GM13976 (cell line): Measurements from ENCODE around the gene GGT1.
"Not testable (repeated sequence)": the region's sequence is repeated elsewhere in the genome, so short reads cannot be mapped to it uniquely, and the experiment has no call there.

Experiments used
- DNase-seq: peaks from one replicate; pipeline ENCODE4 v3.0.0; 2012; ENCODE audit warnings: low spot score
- CTCF ChIP-seq: IDR thresholded peaks from 2 replicates; pipeline ENCODE4 v1.5.1; 2012; ENCODE audit warnings: borderline replicate concordance, mild to moderate bottlenecking; ENCODE audit not compliant: insufficient read depth; ENCODE audit errors: extremely low read depth, missing control alignments, control extremely low read depth
- in situ Hi-C: fragments of 300-500 bp; cut with MboI; formaldehyde crosslinking; loops from one replicate; pipeline ENCODE4 v1.12.0; 2022; ENCODE audit warnings: low sequenced_read_pairs, mixed read lengths, inconsistent platforms; ENCODE audit not compliant: unreplicated experiment

The GGT1 gene

GRCh38 chr22:24601217-24602104 is 1.5 kb upstream of the GGT1 start:
- no peak for TF ChIP-seq CTCF
- in situ Hi-C loops, result no loop called here
- DNase-seq, result no peak

DNA sequence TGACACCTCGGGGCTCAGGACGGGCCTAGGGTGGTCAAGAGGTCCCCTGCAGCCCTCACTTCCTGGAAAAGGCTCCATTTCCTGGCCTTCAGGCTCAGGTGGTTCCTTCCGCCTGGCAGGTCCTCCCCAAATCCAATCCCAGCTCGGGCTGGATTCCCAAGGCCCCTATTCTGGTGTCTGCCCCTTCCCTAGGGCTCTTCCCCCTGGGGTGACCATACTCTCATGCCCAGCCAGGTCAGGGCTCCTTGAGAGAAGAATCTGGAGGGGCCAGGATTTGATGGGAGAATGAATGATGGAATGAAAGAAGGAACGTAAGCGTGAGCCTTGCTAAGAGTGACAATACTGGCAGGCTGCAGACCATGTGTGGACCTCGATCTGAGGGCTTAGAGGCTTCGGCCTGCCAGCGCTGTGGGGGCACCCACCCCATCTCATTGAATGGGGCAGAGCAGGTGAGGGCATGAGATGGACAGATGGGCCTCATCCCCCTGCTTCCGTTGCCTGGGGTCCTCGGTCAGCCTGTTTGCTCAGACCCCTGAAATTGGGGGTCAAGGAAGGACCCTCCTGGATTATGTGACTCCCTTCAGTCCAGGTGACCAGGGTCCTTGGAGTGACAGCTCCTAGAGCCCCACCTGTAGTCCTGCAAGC is 766 bp upstream of the GGT1 start:
- in situ Hi-C loops, DNase-seq: not testable (repeated sequence)

GRCh38 chr22:24603770-24604629 is 1.0 kb downstream of the GGT1 start:
- in situ Hi-C loops, DNase-seq: not testable (repeated sequence)

DNA sequence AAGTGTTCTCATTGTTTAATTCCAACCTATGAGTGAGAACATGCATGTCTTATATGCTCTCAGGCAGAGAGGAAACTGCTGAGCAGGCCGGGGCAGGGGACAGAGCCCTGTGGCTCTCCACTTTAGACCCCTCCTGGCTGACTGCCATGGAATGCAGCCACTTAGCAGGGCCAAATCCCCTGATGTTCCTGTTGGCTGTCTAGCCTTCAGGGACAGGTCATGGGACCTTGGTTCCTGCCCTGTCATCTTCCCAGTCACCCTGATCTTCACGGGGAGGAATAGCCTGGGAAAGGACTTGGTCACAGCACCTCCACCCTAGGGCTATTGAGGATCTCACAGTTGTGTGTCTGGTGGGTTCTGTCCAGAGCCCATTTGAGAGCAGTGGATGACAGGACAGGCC is 3.3 kb downstream of the GGT1 start:
- DNase-seq, in situ Hi-C loops: not testable (repeated sequence)

GRCh38 chr22:24607429-24607983 is 4.5 kb downstream of the GGT1 start:
- in situ Hi-C loops, result not testable (repeated sequence)
- DNase-seq, result peak; percentile 76

DNA sequence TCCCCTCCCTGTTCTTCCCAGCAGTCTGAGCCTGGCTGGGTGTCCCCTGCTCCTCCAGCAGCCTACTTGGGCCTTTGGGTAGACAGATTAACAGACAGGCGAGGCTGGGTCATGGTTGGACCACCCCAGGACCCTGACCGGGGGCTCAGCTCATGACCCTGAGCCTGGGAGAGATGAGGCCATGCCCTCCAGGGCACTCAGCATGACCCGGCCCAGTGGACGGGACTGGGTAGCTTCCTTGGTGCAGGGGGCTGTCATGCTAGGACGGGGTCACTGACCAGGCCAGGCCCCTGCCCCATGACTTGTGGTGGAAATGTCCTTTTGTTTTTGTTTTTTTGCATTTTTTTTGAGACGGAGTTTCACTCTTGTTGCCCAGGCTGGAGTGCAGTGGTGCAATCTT is 5.3 kb downstream of the GGT1 start:
- in situ Hi-C loops, result not testable (repeated sequence)

DNA sequence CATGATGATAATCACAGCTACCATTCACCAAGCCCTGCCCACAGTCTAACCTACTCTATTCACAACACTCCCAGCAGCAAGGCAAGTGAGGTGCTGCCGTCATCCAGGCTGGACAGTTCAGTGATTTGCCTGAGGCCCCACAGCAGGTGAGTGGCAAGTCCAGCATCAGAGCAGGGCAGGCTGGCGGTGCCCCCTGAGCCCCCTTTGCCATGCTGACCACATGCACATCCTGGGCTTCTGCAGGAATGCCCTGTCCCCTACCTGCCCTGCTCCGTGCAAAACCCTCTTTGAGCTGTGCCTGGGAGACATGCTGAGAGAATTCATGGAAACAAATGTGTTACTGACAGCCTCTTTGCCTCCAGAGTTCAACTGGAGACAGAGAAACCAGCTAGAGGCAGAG is 6.9 kb downstream of the GGT1 start:
- in situ Hi-C loops, DNase-seq: not testable (repeated sequence)

More for the DNA sequence above, 5.3 kb downstream of the GGT1 start:
- DNase-seq, result not testable (repeated sequence)

DNA sequence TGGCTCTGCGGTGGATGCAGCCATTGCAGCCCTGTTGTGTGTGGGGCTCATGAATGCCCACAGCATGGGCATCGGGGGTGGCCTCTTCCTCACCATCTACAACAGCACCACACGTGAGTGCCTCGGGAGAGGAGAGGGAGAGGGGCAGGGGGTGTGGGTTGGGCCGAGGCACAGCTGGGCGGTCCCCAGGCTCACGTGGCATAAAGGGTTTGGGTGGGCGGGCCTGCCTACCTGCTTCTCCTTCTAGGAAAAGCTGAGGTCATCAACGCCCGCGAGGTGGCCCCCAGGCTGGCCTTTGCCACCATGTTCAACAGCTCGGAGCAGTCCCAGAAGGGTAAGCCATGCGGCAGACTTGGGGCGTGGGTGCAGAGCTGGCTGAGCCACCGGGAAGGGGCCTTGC is 11.8 kb downstream of the GGT1 start:
- in situ Hi-C loops, result not testable (repeated sequence)

GRCh38 chr22:24621244-24621643 is 18.3 kb downstream of the GGT1 start:
- in situ Hi-C loops, DNase-seq: not testable (repeated sequence)

More for the DNA sequence above, 11.8 kb downstream of the GGT1 start:
- not testable (repeated sequence) for DNase-seq

GRCh38 chr22:24622596-24622995 is 19.6 kb downstream of the GGT1 start:
- DNase-seq, in situ Hi-C loops: not testable (repeated sequence)

DNA sequence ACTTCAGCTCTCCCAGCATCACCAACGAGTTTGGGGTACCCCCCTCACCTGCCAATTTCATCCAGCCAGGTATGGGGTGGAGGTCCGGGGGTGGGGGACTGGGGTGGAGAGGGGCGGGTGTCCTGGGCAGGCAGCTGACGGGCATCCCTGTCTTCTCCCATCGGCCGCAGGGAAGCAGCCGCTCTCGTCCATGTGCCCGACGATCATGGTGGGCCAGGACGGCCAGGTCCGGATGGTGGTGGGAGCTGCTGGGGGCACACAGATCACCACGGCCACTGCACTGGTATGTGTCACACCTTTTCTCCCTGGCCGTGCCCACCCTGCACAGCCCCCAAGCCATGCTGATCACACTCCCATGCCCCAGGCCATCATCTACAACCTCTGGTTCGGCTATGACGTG is 24.9 kb downstream of the GGT1 start:
- in situ Hi-C loops, DNase-seq: not testable (repeated sequence)

DNA sequence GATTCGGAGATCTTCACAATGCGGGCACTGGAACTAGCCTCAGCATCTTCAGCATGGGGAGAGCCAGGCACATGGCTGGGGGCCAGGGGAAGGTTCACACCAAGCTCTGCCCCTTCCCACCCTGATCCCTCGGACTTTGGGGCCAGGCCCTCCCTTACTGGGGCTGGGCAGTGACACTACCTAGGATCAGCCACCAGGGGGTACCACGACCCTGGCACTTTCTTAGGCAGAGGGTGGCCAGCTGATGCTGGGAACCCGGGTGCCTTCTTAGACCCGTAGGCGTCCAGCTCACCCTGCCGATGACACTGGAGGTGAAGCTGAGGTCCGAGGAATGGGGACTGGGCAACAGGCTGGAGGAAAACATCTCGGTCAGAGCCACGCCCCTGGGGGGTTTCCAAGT is 26.1 kb downstream of the GGT1 start:
- DNase-seq, in situ Hi-C loops: not testable (repeated sequence)

DNA sequence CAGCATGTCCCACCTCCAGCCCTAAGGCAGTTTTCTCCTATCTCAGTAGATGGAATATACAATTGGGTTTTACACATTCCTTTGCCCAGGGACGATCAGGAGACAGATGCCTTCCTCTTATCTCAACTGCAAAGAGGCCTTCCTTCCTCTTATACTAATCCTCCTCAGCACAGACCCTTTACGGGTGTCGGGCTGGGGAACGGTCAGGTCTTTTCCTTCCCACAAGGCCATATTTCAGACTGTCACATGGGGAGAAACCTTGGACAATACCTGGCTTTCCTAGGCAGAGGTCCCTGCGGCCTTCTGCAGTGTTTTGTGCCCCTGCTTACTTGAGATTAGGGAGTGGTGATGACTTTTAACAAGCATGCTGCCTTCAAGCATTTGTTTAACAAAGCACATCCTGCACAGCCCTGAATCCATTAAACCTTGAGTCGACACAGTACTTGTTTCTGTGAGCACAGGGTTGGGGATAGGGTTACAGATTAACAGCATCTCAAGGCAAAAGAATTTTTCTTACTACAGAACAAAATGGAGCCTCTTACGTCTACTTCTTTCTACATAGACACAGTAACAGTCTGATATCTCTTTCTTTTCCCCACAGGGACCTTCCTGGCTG is 27.9 kb downstream of the GGT1 start:
- DNase-seq, in situ Hi-C loops: not testable (repeated sequence)

- in situ Hi-C loops, DNase-seq: not testable (repeated sequence)
Measured at GRCh38 chr22:24631430-24632122, 28.6 kb downstream of the GGT1 start.

DNA sequence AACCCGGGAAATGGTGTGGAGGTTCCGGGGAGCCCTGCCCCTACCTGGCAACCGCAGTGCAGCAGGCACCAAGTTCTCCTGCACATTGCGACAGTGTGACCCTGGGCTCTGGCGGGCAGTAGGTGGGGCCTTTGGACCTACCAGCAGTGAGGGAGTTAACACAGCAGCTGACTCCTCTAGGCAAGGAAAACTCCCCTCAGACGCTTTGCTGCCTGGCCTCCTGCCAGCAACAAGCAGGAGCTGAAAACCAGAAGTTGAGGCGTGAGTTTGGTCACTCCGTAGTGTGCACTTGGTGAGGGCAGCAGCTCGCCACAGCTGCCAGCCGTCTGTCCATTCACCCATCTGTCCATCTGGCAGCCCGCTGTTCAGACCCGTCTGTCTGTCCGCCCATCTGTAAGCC is 29.6 kb downstream of the GGT1 start:
- DNase-seq, in situ Hi-C loops: not testable (repeated sequence)
